GM23338 (cell line): Measurements from ENCODE around the gene TFEB. TPM values are rescaled to one million over a fixed set of nuclear protein-coding genes. Genes with fewer than 3 reads are reported as not detected.

Experiments
- ATAC-seq: fragments of 200-7000 bp; cut with Tn5 transposase; 3 replicates; pipeline ENCODE4 v1.9.1; 2020
- DNase-seq: peaks from one replicate; pipeline ENCODE4 v3.0.0-alpha.2; 2015; ENCODE audit warnings: low spot score
- H2AFZ ChIP-seq: fragments of 200-600 bp; sonication (generic); 2 replicates; pipeline ENCODE4 v1.8.0; 2016; ENCODE audit warnings: antibody characterized with exemption, mild to moderate bottlenecking, moderate library complexity
- H3F3A ChIP-seq: fragments of 200-600 bp; sonication (generic); replicated peaks from 2 replicates; pipeline ENCODE4 v1.8.0; 2017; ENCODE audit warnings: antibody characterized with exemption, mixed run types, low read depth
- H3K27ac ChIP-seq: fragments of 200-600 bp; sonication (generic); 2 replicates; pipeline ENCODE4 v1.6.1; 2016; ENCODE audit warnings: low read depth
- H3K27me3 ChIP-seq: fragments of 200-600 bp; sonication (generic); 2 replicates; pipeline ENCODE4 v1.8.0; 2016; ENCODE audit warnings: mild to moderate bottlenecking, mixed run types, moderate library complexity; ENCODE audit not compliant: insufficient read depth
- H3K36me3 ChIP-seq: fragments of 200-600 bp; sonication (generic); 2 replicates; pipeline ENCODE4 v1.8.0; 2016; ENCODE audit warnings: mild to moderate bottlenecking; ENCODE audit not compliant: insufficient read depth
- H3K4me1 ChIP-seq: fragments of 200-600 bp; sonication (generic); 2 replicates; pipeline ENCODE4 v1.8.0; 2016; ENCODE audit warnings: mild to moderate bottlenecking, moderate library complexity; ENCODE audit not compliant: insufficient read depth
- H3K4me2 ChIP-seq: fragments of 200-600 bp; sonication (generic); 2 replicates; pipeline ENCODE4 v1.7.1; 2017; ENCODE audit warnings: mixed run types
- H3K4me3 ChIP-seq: fragments of 200-600 bp; sonication (generic); 2 replicates; pipeline ENCODE4 v1.6.1; 2016; ENCODE audit warnings: mixed run types
- H3K79me2 ChIP-seq: fragments of 200-600 bp; sonication (generic); replicated peaks from 2 replicates; pipeline ENCODE4 v1.8.0; 2017; ENCODE audit warnings: mild to moderate bottlenecking; ENCODE audit not compliant: insufficient read depth
- H3K9me2 ChIP-seq: fragments of 200-600 bp; sonication (generic); 2 replicates; pipeline ENCODE4 v1.8.0; 2017; ENCODE audit not compliant: insufficient read depth
- H4K20me1 ChIP-seq: fragments of 200-600 bp; sonication (generic); replicated peaks from 2 replicates; pipeline ENCODE4 v1.8.0; 2017; ENCODE audit warnings: mild to moderate bottlenecking; ENCODE audit not compliant: insufficient read depth
- H3K27ac Mint-ChIP-seq: 2 replicates; pipeline ENCODE4 v1.8.0; 2020; ENCODE audit warnings: inconsistent platforms, mild to moderate bottlenecking, moderate library complexity, mixed read lengths
- H3K27me3 Mint-ChIP-seq: 3 replicates; pipeline ENCODE4 v1.8.0; 2022; ENCODE audit warnings: low read depth, mild to moderate bottlenecking, moderate library complexity, mixed read lengths, inconsistent platforms; ENCODE audit not compliant: insufficient read depth, poor library complexity
- H3K36me3 Mint-ChIP-seq: 3 replicates; pipeline ENCODE4 v1.8.0; 2021; ENCODE audit warnings: low read depth, mild to moderate bottlenecking, inconsistent platforms, moderate library complexity, mixed read lengths
- H3K4me1 Mint-ChIP-seq: 3 replicates; pipeline ENCODE4 v1.8.0; 2020; ENCODE audit warnings: mild to moderate bottlenecking, inconsistent platforms, mixed read lengths
- H3K4me3 Mint-ChIP-seq: 3 replicates; pipeline ENCODE4 v1.8.0; 2021; ENCODE audit warnings: moderate library complexity, mild to moderate bottlenecking, inconsistent platforms, mixed read lengths
- H3K9me3 Mint-ChIP-seq: 3 replicates; pipeline ENCODE4 v1.8.0; 2020; ENCODE audit warnings: moderate library complexity, mild to moderate bottlenecking, inconsistent platforms, mixed read lengths
- CTCF ChIP-seq, 2 experiments: fragments of 200-600 bp in 1 of 2; sonication (generic) in 1 of 2; conservative IDR thresholded peaks; 2 replicates each; pipeline versions ENCODE4 v1.5.1 to v1.6.1; 2016 to 2017; ENCODE audit warnings: antibody characterized with exemption in 2 of 2, low read depth in 2 of 2, mild to moderate bottlenecking in 2 of 2, moderate library complexity in 1 of 2
- EZH2 ChIP-seq: fragments of 200-600 bp; sonication (generic); IDR thresholded peaks from one replicate; pipeline ENCODE4 v1.8.0; 2017; ENCODE audit warnings: antibody characterized with exemption, mild to moderate bottlenecking, low read depth; ENCODE audit not compliant: unreplicated experiment
- EZH2phosphoT487 ChIP-seq: fragments of 200-600 bp; sonication (generic); IDR thresholded peaks from one replicate; pipeline ENCODE4 v1.8.1; 2018; ENCODE audit warnings: antibody characterized with exemption; ENCODE audit not compliant: unreplicated experiment
- NANOG ChIP-seq: IDR thresholded peaks from 2 replicates; pipeline ENCODE4 v1.6.1; 2016; ENCODE audit warnings: antibody characterized with exemption, borderline replicate concordance
- POLR2AphosphoS5 ChIP-seq: IDR thresholded peaks from 2 replicates; pipeline ENCODE4 v1.6.1; 2016; ENCODE audit warnings: antibody characterized with exemption, low read depth
- ZNF462 ChIP-seq: fragments of 250-450 bp; sonication (Bioruptor Pico); IDR thresholded peaks from 2 replicates; pipeline ENCODE4 v1.5.0; 2020; ENCODE audit warnings: mild to moderate bottlenecking, moderate library complexity
- polyA plus RNA-seq: library from polyadenylated mRNA; unstranded; fragments of >200 nt; fragmentation: Nextera tagmentation; extraction: Ambion mirVana; gene quantifications from 2 replicates; pipeline ENCODE4 v1.2.1, GENCODE V29; 2016
- total RNA-seq: library from RNA; depleted of rRNA; stranded (reverse); fragments of >200 nt; shearing (Covaris generic); gene quantifications from 2 replicates; pipeline ENCODE4 v1.2.3, GENCODE V29; 2014

TFEB gene
- total and polyA plus RNA-seq, 2 experiments from 2014 or later: 1.3 to 4.3 TPM

- no peak for ATAC-seq
- Histone ChIP-seq H3K79me2 (no peaks in the 10 kb centered on the region), H3K27me3 (no peaks in the 10 kb centered on the region), H4K20me1 (no peaks in the 10 kb centered on the region), H3K36me3 (no peaks in the 10 kb centered on the region), H2AFZ (no peak overlapping the region), H3K9me2 (no peaks in the 10 kb centered on the region), H3K4me1 (no peaks in the 10 kb centered on the region), H3K4me2 (no peak overlapping the region), H3F3A (no peaks in the 10 kb centered on the region), H3K27ac (no peak overlapping the region), H3K4me3 (no peak overlapping the region)
- no peaks in the 10 kb centered on the region for H3K27me3 Mint-ChIP-seq
- TF ChIP-seq CTCF (conservative IDR thresholded peaks at IDR 0.05; ENCODE audit: low read depth in 2 of 2) (no peak), NANOG (no peak), ZNF462 (CRISPR knock-in tag) (no peak), POLR2AphosphoS5 (no peak), EZH2 (no peak), EZH2phosphoT487 (no peak)
- peaks cover 9% of the 10 kb centered on the region; the same call in 2 of the 3 replicates for H3K4me1 Mint-ChIP-seq
- no peak for DNase-seq
- no peak overlapping the region for H3K4me3 Mint-ChIP-seq
- H3K36me3 Mint-ChIP-seq: no peaks in the 10 kb centered on the region
- no peak overlapping the region for H3K27ac Mint-ChIP-seq
- no peaks in the 10 kb centered on the region for H3K9me3 Mint-ChIP-seq
These were observed 20.7 kb downstream of the TFEB start for GRCh38 chr6:41714556-41715273.
